Fibroblast of skin of left quadriceps (primary cell): ENCODE results near the gene KIF5A.
"Not testable (repeated sequence)": the region's sequence is repeated elsewhere in the genome, so short reads cannot be mapped to it uniquely, and the experiment has no call there.

Source experiments
- DNase-seq, 2 experiments: peaks; one replicate each; pipeline ENCODE4 v3.0.0-alpha.2; 2013; ENCODE audit warnings: low read depth in 2 of 2

The KIF5A gene

DNA sequence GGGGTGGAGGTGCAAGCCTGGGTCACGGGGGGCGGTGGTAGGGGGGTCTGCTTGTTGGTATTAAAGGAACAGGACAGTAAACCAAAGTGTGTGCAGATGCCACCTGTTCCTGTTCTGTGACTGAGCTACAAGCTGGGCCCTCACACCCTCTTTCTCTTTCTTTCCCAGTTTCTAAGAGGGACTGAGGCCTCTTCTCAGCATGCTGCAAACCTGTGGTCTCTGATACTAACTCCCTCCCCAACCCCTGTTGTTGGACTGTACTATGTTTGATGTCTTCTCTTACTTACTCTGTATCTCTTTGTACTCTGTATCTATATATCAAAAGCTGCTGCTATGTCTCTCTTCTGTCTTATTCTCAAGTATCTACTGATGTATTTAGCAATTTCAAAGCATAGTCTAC, 34.2 kb downstream of the KIF5A start:
- DNase-seq: no peak

GRCh38 chr12:57584690-57585089, 34.8 kb downstream of the KIF5A start:
- no peak for DNase-seq

DNA sequence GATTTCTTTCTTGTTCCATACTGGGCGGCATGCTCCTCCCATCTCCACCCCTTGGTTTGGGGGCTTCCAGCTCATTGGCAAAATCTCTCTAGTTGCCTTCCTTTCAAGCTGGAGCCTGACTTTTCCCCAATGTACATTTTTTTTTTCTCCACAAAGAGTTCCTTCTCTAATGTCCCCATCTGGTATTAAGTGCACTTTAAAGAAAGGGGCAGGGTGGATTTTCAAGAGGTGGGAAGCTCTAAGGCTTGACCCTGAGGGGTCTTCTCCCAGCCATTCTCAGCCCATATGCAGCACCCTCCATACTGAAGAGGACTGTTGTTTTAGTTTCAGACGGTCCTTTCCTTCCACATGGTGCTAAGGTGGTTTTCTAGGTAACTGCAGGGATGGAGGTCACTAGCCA, 35.3 kb downstream of the KIF5A start:
- no peak for DNase-seq

DNA sequence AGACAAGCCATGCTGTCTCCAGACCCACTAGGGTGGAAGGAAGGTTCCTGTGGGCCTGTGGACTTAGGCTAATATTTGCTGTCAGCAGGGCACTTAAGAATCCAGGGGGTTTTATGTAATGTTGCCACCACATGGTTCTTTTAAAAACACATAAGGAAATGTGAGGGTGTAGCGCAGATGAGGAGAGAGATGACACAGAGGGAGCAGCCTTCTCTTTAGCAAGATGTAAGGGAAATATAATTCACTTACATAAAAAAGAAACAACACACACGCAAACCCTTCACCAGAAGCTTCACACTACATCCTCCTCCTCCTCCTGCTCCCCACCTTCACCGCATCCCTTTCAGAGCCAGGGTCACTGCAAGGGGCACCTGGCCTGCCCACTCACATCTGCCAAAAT, 36.3 kb downstream of the KIF5A start:
- no peak for DNase-seq

GRCh38 chr12:57586832-57587429, 37.1 kb downstream of the KIF5A start:
- DNase-seq: no peak

GRCh38 chr12:57588951-57589610, 39.2 kb downstream of the KIF5A start:
- not testable (repeated sequence) for DNase-seq

GRCh38 chr12:57590479-57590863, 40.6 kb downstream of the KIF5A start:
- DNase-seq: no peak

DNA sequence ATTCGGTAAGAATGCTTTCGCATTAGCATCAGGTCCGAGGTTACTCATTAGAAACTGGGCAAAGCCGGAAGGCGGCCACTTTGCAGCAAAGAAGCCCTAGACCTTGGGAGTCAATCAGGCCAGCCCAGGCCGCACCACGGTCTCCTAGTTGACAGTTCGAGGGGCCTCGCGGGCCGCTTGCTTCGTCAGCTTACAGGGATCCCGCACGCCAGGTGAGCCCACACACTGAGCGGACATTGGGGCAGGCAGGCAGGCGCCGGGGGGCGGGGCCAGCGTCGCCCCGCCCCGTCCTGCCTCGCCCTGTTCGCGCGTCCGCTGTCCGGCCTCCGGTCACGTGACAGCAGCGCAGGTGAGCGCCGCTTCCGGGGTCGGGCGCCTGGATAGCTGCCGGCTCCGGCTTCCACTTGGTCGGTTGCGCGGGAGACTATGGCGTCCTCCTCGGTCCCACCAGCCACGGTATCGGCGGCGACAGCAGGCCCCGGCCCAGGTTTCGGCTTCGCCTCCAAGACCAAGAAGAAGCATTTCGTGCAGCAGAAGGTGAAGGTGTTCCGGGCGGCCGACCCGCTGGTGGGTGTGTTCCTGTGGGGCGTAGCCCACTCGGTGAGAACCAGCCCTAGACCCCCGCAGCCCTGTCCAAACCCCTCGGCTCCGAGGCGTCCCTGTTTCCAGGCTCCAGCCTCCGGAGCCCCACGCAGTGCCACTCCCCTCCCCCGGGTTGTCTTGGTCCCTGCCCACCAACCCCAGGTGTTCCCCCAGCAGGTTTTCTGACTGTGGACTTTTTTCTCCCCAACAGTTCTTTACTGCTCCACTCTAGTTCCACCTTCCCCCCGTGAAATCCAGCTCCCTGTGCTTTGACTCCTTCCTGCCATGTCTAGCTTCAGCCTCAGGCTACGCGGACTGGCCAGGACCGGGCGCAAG, 41.3 kb downstream of the KIF5A start, which contains the start of gene PIP4K2C:
Gene PIP4K2C (plus strand): TSS at position 329 of the 918 bp plus-strand sequence. CDS start 98 bp downstream, at position 427.
- no peak for DNase-seq

- DNase-seq: no peak
Measured at GRCh38 chr12:57591782-57592325, 42.0 kb downstream of the KIF5A start.

DNA sequence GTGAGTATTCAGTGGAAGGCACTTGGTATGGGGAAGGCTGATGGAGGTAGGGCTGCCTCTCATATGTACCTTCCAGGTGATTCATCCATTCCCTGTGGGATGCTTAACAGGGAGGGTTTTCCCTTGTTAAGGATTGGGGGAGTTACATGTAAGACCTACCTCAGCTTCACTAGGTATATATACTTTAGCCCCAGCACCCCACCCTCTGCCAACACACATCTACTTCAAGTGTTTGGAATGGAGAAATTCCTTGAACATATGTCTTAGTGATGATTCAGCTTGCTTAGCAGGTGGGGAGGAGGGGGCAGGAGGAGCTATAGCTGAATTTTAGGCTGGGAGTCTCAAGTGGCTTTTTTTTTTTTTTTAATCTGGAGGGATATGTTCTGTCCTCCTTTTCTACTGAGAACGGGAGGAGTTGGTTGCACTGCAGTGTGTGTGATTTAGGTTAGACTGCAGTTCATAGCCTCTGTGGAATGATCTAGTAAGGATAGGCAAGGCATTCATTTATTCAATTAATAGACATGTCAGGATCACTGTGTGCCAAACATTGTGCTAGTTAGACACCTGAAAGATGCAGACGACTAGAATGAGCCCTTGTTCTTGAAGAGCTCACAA, 42.8 kb downstream of the KIF5A start:
- no peak for DNase-seq

DNA sequence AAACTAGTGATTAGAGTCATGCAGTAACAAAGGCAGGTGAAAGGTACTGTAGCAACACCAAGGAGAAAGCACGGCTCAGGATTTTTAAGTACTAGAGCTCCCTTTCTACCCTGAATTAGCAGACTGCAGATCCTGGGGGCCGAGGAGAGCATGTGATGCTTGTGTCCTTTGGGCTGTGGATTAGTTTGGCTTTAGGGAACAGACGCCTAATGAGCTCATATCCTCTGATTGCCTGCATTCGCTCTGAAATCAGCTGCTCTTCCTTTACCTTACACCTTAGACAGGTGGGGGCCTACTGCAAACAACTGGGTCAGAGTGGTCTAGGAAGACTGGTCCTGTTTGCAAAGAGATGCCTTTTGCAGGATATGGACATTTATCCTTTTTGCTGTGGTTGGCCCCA, 43.3 kb downstream of the KIF5A start:
- no peak for DNase-seq

DNA sequence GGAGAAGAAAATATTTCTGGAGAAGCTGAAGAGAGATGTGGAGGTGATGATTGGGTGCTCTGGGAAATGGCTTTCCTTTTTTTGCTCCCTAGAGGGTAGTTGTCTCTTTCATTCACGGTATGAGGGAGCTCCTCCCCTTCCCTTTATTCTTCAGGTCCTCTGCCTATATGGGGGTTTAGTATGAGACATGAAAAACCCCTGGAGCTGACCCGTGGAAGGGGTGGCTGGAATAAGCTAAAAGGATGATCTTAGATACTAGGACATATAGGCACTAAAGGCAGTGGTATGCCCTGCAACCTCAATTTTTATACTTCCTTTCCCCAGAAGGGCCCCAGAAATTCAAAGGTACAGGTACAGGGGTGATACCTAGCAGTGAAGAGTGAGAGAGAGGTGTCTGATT, 50.6 kb downstream of the KIF5A start:
- DNase-seq: no peak

DNA sequence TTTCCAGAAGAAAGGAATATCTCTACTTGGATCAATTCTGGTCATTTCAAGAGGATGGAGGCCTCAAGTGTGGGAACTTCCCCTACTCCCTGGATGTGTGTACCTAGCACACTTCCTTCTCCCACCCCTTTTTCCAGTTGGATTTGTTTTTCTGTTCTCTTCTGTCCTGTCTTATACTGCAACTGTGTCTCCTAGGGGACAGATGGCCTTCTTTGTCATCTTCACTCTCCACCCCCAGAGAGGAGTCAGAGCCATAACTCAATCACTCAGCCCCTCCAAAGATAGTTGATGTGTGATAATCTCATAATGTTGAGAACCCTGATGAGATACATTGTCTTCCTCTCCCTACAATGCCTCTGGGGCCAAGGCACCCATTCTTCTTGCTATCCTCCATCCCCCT, 52.7 kb downstream of the KIF5A start:
- no peak for DNase-seq

GRCh38 chr12:57603324-57603723, 53.5 kb downstream of the KIF5A start:
- DNase-seq: no peak

- DNase-seq: no peak
Measured at GRCh38 chr12:57603815-57604453, 54.1 kb downstream of the KIF5A start.

GRCh38 chr12:57604454-57604991, 54.7 kb downstream of the KIF5A start, which contains the start of gene DTX3:
Gene DTX3 (plus strand): TSS chr12:57604824. CDS start chr12:57606518, 1,694 bp downstream.
- DNase-seq: no peak

DNA sequence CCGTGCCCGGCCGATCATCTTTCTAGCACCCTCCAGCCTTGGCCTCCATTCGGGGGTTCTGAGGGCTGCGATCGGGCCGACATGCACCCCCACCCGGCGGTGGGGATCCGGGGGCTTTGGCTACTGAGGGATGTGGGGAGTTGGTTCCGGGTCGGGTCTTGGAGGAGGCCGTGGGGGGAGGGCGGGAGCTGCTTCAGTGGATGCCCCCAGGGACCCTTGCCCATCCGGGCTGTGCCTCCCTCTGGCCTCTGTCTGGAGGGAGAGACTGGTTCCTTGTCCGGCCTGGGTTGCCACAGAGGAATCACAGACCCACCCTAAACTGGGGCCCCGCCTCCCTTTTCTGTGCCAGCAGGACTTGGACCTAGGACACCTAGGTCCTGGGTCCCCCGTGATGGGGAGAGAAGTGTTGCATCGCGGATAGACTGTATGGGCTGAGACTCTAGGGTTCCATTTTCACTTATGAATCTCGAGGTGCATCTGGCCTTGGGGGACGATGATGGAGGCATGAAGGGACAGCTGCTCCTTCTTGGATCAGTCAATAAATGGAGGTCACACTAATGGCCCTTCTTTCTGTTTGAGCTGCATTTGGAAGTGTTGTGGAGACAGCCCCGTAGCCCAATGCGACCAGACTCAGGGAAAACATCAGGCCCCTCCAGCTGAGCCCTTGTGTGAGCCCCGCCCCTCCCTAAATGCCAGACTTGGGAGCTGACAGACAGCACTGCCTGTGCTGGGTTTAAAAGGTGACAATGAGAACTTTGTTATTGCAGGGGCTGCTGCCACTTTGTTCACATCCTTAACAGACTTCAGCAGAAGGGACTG, 55.4 kb downstream of the KIF5A start:
- no peak for DNase-seq

DNA sequence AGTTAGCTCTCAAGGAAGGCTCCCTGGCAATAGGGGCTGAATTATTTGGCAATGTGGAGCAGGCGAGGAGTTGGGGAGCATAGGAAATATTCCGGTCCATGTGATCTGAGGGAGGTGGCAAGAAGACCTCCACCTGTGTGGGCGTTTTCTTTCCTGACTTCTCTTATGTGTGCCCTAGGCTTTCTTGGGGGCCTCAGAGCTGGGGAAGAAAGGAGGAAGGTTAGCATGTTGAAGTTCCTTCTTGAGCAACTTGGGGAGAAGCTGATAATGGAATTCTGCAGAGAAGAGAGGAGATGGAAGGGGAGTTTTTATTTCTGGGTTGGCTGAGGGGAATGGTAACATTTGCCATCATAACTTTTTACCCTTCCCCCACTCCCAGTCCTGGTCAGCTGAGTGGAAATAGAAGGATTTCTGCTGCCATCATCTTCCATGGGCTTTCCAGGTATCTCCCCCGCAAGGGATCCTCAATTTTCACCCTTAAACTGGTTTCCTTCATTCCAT, 56.0 kb downstream of the KIF5A start:
- DNase-seq: no peak

DNA sequence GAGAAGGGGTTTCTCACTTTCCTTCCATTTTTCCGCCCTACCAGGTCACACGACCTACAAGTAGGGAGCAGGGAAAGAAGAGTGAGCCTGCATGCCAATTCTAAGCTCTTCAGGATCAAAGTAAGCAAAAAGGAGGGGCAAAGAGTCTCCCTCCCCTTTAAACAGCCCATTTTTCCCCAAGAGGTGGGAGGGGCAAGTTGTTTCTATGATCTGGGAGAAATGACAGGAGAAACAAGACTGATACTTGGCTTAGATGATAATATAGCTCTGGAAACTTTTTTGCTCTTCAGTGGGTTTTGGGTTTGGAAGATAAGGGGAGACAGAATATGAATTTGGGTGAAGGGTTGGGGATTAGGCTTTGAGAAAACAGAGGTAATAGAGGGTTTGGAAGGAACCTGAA, 56.6 kb downstream of the KIF5A start:
- no peak for DNase-seq

GRCh38 chr12:57606821-57607220, 57.0 kb downstream of the KIF5A start:
- DNase-seq: no peak
